ENCODE results near the gene RTEL1. TPM values are rescaled to one million over a fixed set of nuclear protein-coding genes. Genes with fewer than 3 reads are reported as not detected.

RTEL1 gene
- total and polyA plus RNA-seq, 9 of the 15 experiments (the other 6 are each of a cell fraction or from before 2014, with no cell fraction given), result 0.36 to 61.0 (median 17.9) TPM

DNA sequence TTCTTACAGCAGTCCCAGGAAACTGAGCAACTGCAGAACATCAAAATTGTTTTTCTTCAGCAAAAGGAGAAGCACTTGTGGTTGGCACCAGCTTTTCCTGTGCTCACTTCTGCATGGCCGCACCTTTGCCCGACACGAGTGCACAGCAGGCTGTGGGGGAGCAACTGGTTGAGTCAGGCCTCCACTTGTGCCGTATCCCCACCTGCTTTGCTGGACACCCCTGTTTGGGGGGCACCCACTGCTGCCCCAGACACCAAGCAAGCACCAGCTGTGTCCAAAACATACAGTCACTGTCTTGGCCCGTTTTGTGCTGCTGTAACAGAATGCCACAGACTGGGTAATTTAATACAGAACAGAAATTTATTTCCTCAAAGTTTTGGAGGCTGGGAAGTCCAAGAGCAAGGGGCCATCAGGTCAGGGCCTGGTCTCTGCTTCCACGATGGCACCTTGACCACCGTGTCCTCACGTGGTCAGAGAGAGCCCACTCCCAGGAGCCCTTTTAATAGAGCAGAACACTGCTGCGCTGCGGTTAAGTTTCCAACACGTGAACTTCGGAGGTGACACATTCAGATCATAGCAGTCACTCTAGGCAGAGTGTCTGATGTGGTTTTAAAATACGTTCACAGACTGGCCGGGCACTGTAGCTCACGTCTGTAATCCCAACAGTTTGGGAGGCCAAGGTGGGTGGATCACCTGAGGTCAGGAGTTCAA lies 22.5 kb upstream of the RTEL1 start (continued):
- TF ChIP-seq, protein P1, sequence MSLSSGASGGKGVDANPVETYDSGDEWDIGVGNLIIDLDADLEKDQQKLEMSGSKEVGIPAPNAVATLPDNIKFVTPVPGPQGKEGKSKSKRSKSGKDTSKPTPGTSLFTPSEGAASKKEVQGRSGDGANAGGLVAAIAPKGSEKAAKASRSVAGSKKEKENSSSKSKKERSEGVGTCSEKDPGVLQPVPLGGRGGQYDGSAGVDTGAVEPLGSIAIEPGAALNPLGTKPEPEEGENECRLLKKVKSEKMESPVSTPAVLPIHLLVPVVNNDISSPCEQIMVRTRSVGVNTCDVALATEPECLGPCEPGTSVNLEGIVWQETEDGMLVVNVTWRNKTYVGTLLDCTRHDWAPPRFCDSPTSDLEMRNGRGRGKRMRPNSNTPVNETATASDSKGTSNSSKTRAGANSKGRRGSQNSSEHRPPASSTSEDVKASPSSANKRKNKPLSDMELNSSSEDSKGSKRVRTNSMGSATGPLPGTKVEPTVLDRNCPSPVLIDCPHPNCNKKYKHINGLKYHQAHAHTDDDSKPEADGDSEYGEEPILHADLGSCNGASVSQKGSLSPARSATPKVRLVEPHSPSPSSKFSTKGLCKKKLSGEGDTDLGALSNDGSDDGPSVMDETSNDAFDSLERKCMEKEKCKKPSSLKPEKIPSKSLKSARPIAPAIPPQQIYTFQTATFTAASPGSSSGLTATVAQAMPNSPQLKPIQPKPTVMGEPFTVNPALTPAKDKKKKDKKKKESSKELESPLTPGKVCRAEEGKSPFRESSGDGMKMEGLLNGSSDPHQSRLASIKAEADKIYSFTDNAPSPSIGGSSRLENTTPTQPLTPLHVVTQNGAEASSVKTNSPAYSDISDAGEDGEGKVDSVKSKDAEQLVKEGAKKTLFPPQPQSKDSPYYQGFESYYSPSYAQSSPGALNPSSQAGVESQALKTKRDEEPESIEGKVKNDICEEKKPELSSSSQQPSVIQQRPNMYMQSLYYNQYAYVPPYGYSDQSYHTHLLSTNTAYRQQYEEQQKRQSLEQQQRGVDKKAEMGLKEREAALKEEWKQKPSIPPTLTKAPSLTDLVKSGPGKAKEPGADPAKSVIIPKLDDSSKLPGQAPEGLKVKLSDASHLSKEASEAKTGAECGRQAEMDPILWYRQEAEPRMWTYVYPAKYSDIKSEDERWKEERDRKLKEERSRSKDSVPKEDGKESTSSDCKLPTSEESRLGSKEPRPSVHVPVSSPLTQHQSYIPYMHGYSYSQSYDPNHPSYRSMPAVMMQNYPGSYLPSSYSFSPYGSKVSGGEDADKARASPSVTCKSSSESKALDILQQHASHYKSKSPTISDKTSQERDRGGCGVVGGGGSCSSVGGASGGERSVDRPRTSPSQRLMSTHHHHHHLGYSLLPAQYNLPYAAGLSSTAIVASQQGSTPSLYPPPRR (CRISPR knock-in tag; IDR thresholded peaks at IDR 0.05; ENCODE audit: borderline replicate concordance), result no peak
- no peak for TF ChIP-seq ZFP30 (CRISPR knock-in tag; IDR thresholded peaks at IDR 0.05; ENCODE audit: borderline replicate concordance)
- TF ChIP-seq, protein P2, sequence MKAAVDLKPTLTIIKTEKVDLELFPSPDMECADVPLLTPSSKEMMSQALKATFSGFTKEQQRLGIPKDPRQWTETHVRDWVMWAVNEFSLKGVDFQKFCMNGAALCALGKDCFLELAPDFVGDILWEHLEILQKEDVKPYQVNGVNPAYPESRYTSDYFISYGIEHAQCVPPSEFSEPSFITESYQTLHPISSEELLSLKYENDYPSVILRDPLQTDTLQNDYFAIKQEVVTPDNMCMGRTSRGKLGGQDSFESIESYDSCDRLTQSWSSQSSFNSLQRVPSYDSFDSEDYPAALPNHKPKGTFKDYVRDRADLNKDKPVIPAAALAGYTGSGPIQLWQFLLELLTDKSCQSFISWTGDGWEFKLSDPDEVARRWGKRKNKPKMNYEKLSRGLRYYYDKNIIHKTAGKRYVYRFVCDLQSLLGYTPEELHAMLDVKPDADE (conservative IDR thresholded peaks at IDR 0.05; ENCODE audit: control insufficient read depth, low read depth, low read length), result no peak
